HepG2 (cell line): Measurements from ENCODE around the gene TCFL5. TPM values are rescaled to one million over a fixed set of nuclear protein-coding genes. Genes with fewer than 3 reads are reported as not detected.

Source experiments
- ATAC-seq: fragments of 200-7000 bp; cut with Tn5 transposase; 3 replicates; pipeline ENCODE4 v1.9.1; 2020; ENCODE audit warnings: mild to moderate bottlenecking, moderate library complexity
- BruUV-seq: library from RNA; stranded (reverse); fragments of 400-500 nt; replicated peaks from 2 replicates; lab custom pipeline; 2021; lab: Mats Ljungman, UMichigan
- CTCF ChIA-PET: fragments of 300-600 bp; formaldehyde crosslinking; extraction: SDS; loops from one replicate; lab custom pipeline; 2021; ENCODE audit warnings: low total read pairs, inconsistent platforms, low intra/inter-chr PET ratio; lab: Yijun Ruan, JAX
- POLR2A ChIA-PET: fragments of 350-600 bp; sonication (Branson Sonifier 250); formaldehyde crosslinking; loops from one replicate; lab custom pipeline; 2020; ENCODE audit warnings: antibody characterized with exemption, inconsistent platforms; lab: Yijun Ruan, JAX
- DNase-seq: peaks from one replicate; pipeline ENCODE4 v3.0.0-alpha.2; 2015; ENCODE audit warnings: low spot score
- FAIRE-seq: peaks from 3 replicates; lab custom pipeline; 2011; peaks lifted over from hg19 to GRCh38; lab: Jason Lieb, UNC
- H2AFZ ChIP-seq: one replicate; pipeline ENCODE4 v1.6.1; 2011; ENCODE audit warnings: low read length, inconsistent platforms
- H3K27ac ChIP-seq: fragments of 300-600 bp; 3 replicates; pipeline ENCODE4 v1.8.0; 2011; ENCODE audit warnings: mixed run types, mild to moderate bottlenecking, mixed read lengths, low read length, inconsistent platforms; ENCODE audit not compliant: insufficient read depth; ENCODE audit errors: extremely low read length
- H3K27me3 ChIP-seq, 2 experiments: fragments of 200-600 bp in 1 of 2; 2 replicates in 1 of 2; 3 replicates in 1 of 2; pipeline versions ENCODE4 v1.6.0 to v1.8.0; 2011; ENCODE audit warnings: low read length in 2 of 2, mild to moderate bottlenecking in 2 of 2, moderate library complexity in 2 of 2, inconsistent platforms in 1 of 2; ENCODE audit not compliant: insufficient read depth in 2 of 2, control insufficient read depth in 1 of 2
- H3K36me3 ChIP-seq, 2 experiments: fragments of 200-600 bp in 1 of 2; replicated peaks in 1 of 2; 2 replicates in 1 of 2; 3 replicates in 1 of 2; pipeline versions ENCODE4 v1.5.1 to v1.8.0; 2011; ENCODE audit warnings: low read length in 2 of 2, inconsistent platforms in 1 of 2; ENCODE audit not compliant: insufficient read depth in 2 of 2, control insufficient read depth in 1 of 2
- H3K4me1 ChIP-seq: 2 replicates; pipeline ENCODE4 v1.5.1; 2012; ENCODE audit warnings: low read length, inconsistent platforms; ENCODE audit not compliant: insufficient read depth
- H3K4me2 ChIP-seq: 2 replicates; pipeline ENCODE4 v1.6.0; 2011; ENCODE audit warnings: low read depth, low read length, inconsistent platforms
- H3K4me3 ChIP-seq, 3 experiments: fragments of 200-600 bp in 1 of 3; sonication (generic), shearing (Covaris generic) in 1 of 3; replicated peaks in 1 of 3; 2 replicates each; pipeline ENCODE4 v1.5.1; 2011 to 2016; ENCODE audit warnings: low read length in 3 of 3, inconsistent platforms in 2 of 3, low read depth in 2 of 3, mild to moderate bottlenecking in 2 of 3, control low read depth in 1 of 3, mixed read lengths in 1 of 3; ENCODE audit not compliant: insufficient read depth in 1 of 3
- H3K79me2 ChIP-seq: one replicate; pipeline ENCODE4 v1.6.1; 2011; ENCODE audit warnings: low read length, inconsistent platforms; ENCODE audit not compliant: insufficient read depth
- H3K9ac ChIP-seq: 2 replicates; pipeline ENCODE4 v1.6.0; 2011; ENCODE audit warnings: mild to moderate bottlenecking, low read depth, low read length, inconsistent platforms; ENCODE audit not compliant: insufficient read depth
- H3K9me3 ChIP-seq: 2 replicates; pipeline ENCODE4 v1.5.1; 2012; ENCODE audit warnings: mild to moderate bottlenecking, low read length
- H4K20me1 ChIP-seq: 2 replicates; pipeline ENCODE4 v1.6.0; 2011; ENCODE audit warnings: inconsistent platforms, mild to moderate bottlenecking, low read length, moderate library complexity; ENCODE audit not compliant: insufficient read depth
- ASH2L ChIP-seq: fragments of 300-600, 200-600 bp; sonication (generic); IDR thresholded peaks from 2 replicates; pipeline ENCODE4 v1.7.0; 2017; ENCODE audit warnings: low read depth, mild to moderate bottlenecking, moderate library complexity, mixed read lengths, low read length; ENCODE audit not compliant: insufficient read length
- ATF7-NPFF ChIP-seq: sonication (generic); formaldehyde crosslinking; IDR thresholded peaks from 2 replicates; pipeline ENCODE4 v1.8.1; 2023; ENCODE audit warnings: mild to moderate bottlenecking, low read depth, missing genetic modification reagents, moderate library complexity
- CAMTA2 ChIP-seq: sonication (generic); formaldehyde crosslinking; IDR thresholded peaks from 2 replicates; pipeline ENCODE4 v1.4.0; 2020; ENCODE audit warnings: mild to moderate bottlenecking, missing genetic modification reagents, borderline replicate concordance
- CHCHD3 ChIP-seq: sonication (generic); formaldehyde crosslinking; IDR thresholded peaks from 2 replicates; pipeline ENCODE4 v1.8.0; 2022; ENCODE audit warnings: mild to moderate bottlenecking, missing genetic modification reagents, moderate library complexity
- HNRNPL ChIP-seq: fragments of 200-400 bp; formaldehyde crosslinking; IDR thresholded peaks from 2 replicates; pipeline ENCODE4 v1.6.1; 2017; ENCODE audit warnings: mild to moderate bottlenecking, low read depth, low read length
- JUN ChIP-seq: sonication (generic); formaldehyde crosslinking; IDR thresholded peaks from 2 replicates; pipeline ENCODE4 v1.4.0; 2020; ENCODE audit warnings: mild to moderate bottlenecking, missing genetic modification reagents
- MTF2 ChIP-seq: sonication (generic); formaldehyde crosslinking; IDR thresholded peaks from 2 replicates; pipeline ENCODE4 v1.5.0; 2020; ENCODE audit warnings: missing genetic modification reagents, borderline replicate concordance
- NAIF1 ChIP-seq: sonication (generic); formaldehyde crosslinking; IDR thresholded peaks from 2 replicates; pipeline ENCODE4 v1.5.0; 2020; ENCODE audit warnings: mild to moderate bottlenecking, missing genetic modification reagents, borderline replicate concordance
- RFXAP ChIP-seq: sonication (generic); formaldehyde crosslinking; IDR thresholded peaks from 2 replicates; pipeline ENCODE4 v1.4.0; 2020; ENCODE audit warnings: missing genetic modification reagents, borderline replicate concordance
- SMAD9 ChIP-seq: sonication (generic); formaldehyde crosslinking; IDR thresholded peaks from 2 replicates; pipeline ENCODE4 v1.5.1; 2020; ENCODE audit warnings: mild to moderate bottlenecking, missing genetic modification reagents
- SSRP1 ChIP-seq: IDR thresholded peaks from 2 replicates; pipeline ENCODE4 v1.6.1; 2016; ENCODE audit warnings: control low read depth
- TARDBP ChIP-seq: sonication (generic); formaldehyde crosslinking; IDR thresholded peaks from 2 replicates; pipeline ENCODE4 v1.8.0; 2022; ENCODE audit warnings: mild to moderate bottlenecking, missing genetic modification reagents
- ZC3H13 ChIP-seq: sonication (generic); formaldehyde crosslinking; IDR thresholded peaks from 2 replicates; pipeline ENCODE4 v1.8.1; 2023; ENCODE audit warnings: mild to moderate bottlenecking, missing genetic modification reagents, moderate library complexity
- ZNF225 ChIP-seq: sonication (generic); formaldehyde crosslinking; IDR thresholded peaks from 2 replicates; pipeline ENCODE4 v1.4.0; 2020; ENCODE audit warnings: mild to moderate bottlenecking, missing genetic modification reagents
- ZNF230 ChIP-seq: sonication (generic); formaldehyde crosslinking; IDR thresholded peaks from 2 replicates; pipeline ENCODE4 v1.4.0; 2020; ENCODE audit warnings: mild to moderate bottlenecking, missing genetic modification reagents
- ZNF30 ChIP-seq: sonication (generic); formaldehyde crosslinking; IDR thresholded peaks from 2 replicates; pipeline ENCODE4 v1.5.0; 2020; ENCODE audit warnings: mild to moderate bottlenecking, missing genetic modification reagents
- ZNF33B ChIP-seq: sonication (generic); formaldehyde crosslinking; IDR thresholded peaks from 2 replicates; pipeline ENCODE4 v1.5.1; 2020; ENCODE audit warnings: mild to moderate bottlenecking, missing genetic modification reagents
- ZNF446 ChIP-seq: sonication (generic); formaldehyde crosslinking; IDR thresholded peaks from 2 replicates; pipeline ENCODE4 v1.5.0; 2020; ENCODE audit warnings: mild to moderate bottlenecking, missing genetic modification reagents
- ZNF563 ChIP-seq: sonication (generic); formaldehyde crosslinking; IDR thresholded peaks from 2 replicates; pipeline ENCODE4 v1.8.0; 2022; ENCODE audit warnings: mild to moderate bottlenecking, moderate library complexity, missing genetic modification reagents
- ZNF850 ChIP-seq: sonication (generic); formaldehyde crosslinking; conservative IDR thresholded peaks from 2 replicates; pipeline ENCODE4 v1.9.0; 2021; ENCODE audit warnings: mild to moderate bottlenecking, missing genetic modification reagents
- ZSCAN22 ChIP-seq: sonication (generic); formaldehyde crosslinking; IDR thresholded peaks from 2 replicates; pipeline ENCODE4 v1.4.0; 2020; ENCODE audit warnings: mild to moderate bottlenecking, missing genetic modification reagents
- WGBS: methylation state at CpG from one replicate; pipeline ENCODE4 v1.1.6; 2017; ENCODE audit warnings: low lambda C conversion rate; 5-methylcytosine and 5-hydroxymethylcytosine counted together
- in situ Hi-C: cut with HindIII; loops from 2 replicates; pipeline ENCODE4 v1.10.0; 2017; ENCODE audit warnings: low pct_unique_long_range_greater_than_20kb; ENCODE audit not compliant: extremely low pct_ligation_motif_present
- intact Hi-C: fragments of 100-400 bp; cut with micrococcal nuclease; formaldehyde crosslinking; loops from one replicate; pipeline ENCODE4 v1.10.0; 2022; ENCODE audit not compliant: unreplicated experiment
- polyA plus RNA-seq, 8 experiments: library from polyadenylated mRNA; depleted of rRNA in 3 of 8; stranded (reverse) in 7 of 8; unstranded in 1 of 8; fragments of >200 nt; fragmentation: Illumina TruSeq in 4 of 8; extraction: Trizol in 4 of 8; gene quantifications; 2 replicates each; pipeline versions ENCODE4 v1.2.1 to v1.2.3, GENCODE V29; 2011 to 2016; ENCODE audit warnings: low read depth in 4 of 8, missing spikeins in 1 of 8, mixed read lengths in 1 of 8; ENCODE audit not compliant: insufficient read depth in 1 of 8
- total RNA-seq, 5 experiments: library from RNA; depleted of rRNA; stranded (reverse); fragments of >200 nt; fragmentation: Illumina TruSeq; extraction: Trizol; gene quantifications; 2 replicates each; pipeline ENCODE4 v1.2.3, GENCODE V29; 2016; ENCODE audit warnings: low read depth in 1 of 5
- TF ChIP-seq, protein P1 (sequence below): sonication (generic); formaldehyde crosslinking; IDR thresholded peaks from 2 replicates; pipeline ENCODE4 v1.4.0; 2020; ENCODE audit warnings: mild to moderate bottlenecking, missing genetic modification reagents
- TF ChIP-seq, protein P2 (sequence below): sonication (generic); formaldehyde crosslinking; IDR thresholded peaks from 2 replicates; pipeline ENCODE4 v1.8.0; 2023; ENCODE audit warnings: mild to moderate bottlenecking, missing genetic modification reagents

TCFL5 gene
- total and polyA plus RNA-seq, 2 of the 13 experiments (the other 11 are each of a cell fraction or from before 2014, with no cell fraction given), result 14.8 to 20.0 TPM

DNA sequence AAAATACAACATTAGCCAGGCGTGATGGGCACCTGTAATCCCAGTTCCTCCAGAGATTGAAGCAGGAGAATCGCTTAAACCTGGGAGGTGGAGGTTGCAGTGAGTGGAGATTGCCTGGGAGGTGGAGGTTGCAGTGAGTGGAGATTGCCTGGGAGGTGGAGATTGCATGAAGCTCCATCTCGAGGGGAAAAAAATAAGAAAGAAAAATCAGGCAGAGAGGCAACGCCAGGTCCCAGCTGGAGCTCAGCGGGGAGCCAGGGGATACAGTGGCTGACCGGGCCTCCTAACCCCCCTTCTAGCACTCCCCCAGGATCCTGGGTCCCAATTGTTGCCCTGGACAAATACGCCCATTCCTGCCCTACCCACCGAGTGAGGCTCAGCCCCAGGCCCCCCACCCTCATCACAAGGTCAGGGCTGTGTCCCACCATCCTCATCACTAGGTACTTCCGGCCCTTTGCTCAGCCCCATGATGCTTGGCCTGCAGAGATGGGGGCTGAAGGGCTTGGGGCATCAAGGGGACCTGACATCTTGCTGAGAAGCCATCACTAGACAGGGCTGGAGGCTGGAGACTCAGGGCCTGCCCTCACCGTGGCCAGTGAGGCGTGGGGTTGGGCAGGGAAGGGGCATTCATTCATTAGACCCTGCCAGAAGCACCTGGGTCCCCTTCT lies 55.1 kb downstream of the TCFL5 start:
- BruUV-seq, result TSS peak; percentile 60
- no peaks in the 10 kb centered on the region for H3K9me3 ChIP-seq
- intact Hi-C loops, result loop anchor here (1.0 to 5.0 kb wide), 4 partner anchors 12 to 184 kb away; no protein-coding TSS in a partner anchor
- peak overlapping the region; percentile 89 for H3K4me2 ChIP-seq
- no peak for ATAC-seq
- H3K4me3 ChIP-seq, result peak overlapping the region; percentile 82 to 100 (median 96)
- H3K9ac ChIP-seq, result peak overlapping the region; percentile 88
- ChIA-PET POLR2A (interaction anchor here (1.1 to 6.6 kb wide), 8 partner anchors 9 to 183 kb away, joined by 3 to 110 read pairs (median 10); partner anchors contain the start of genes COL9A3 and MRGBP), CTCF (interaction anchor here (1.5 kb wide), 1 partner anchor 15 kb away, joined by 5 read pairs; no protein-coding TSS in a partner anchor)
- H3K79me2 ChIP-seq, result peaks cover 24% of the 10 kb centered on the region
- FAIRE-seq, result no peak
- H3K27me3 ChIP-seq, result no peaks in the 10 kb centered on the region
- 51% methylated on average over 11 of the region's 11 CpGs for WGBS
- H2AFZ ChIP-seq, result no peak overlapping the region
- H4K20me1 ChIP-seq, result peaks cover 15% of the 10 kb centered on the region; the same call in 1 of the 2 replicates
- no peak for DNase-seq
- H3K27ac ChIP-seq, result peak overlapping the region; percentile 89
- peaks cover 48% of the 10 kb centered on the region for H3K4me1 ChIP-seq
- in situ Hi-C loops, result no loop called here
- H3K36me3 ChIP-seq, result peaks cover 36 to 47% of the 10 kb centered on the region in 2 experiments
- TF ChIP-seq CHCHD3 (CRISPR knock-in tag) (0 out of 2 replicates have a peak, but pooled peaks have one; percentile 73), ZNF225 (CRISPR knock-in tag) (peak; percentile 41; the same call in 1 of the 2 replicates), JUN (peak; percentile 10; the same call in 1 of the 2 replicates), ZNF33B (CRISPR knock-in tag) (peak; percentile 10; the same call in 1 of the 2 replicates), ZNF850 (CRISPR knock-in tag) (0 out of 2 replicates have a peak, but pooled peaks have one; percentile 67), RFXAP (no peak), ZNF30 (CRISPR knock-in tag) (peak; percentile 72; the same call in 1 of the 2 replicates), SSRP1 (CRISPR knock-in tag) (0 out of 2 replicates have a peak, but pooled peaks have one; percentile 11), ZSCAN22 (no peak), TARDBP (CRISPR knock-in tag) (no peak), HNRNPL (no peak), CAMTA2 (no peak), NAIF1 (CRISPR knock-in tag) (no peak), ATF7-NPFF (CRISPR knock-in tag) (0 out of 2 replicates have a peak, but pooled peaks have one; percentile 29), ZC3H13 (CRISPR knock-in tag) (peak; percentile 84), SMAD9 (CRISPR knock-in tag) (no peak), MTF2 (CRISPR knock-in tag) (0 out of 2 replicates have a peak, but pooled peaks have one; percentile 86), ASH2L (no peak), ZNF230 (CRISPR knock-in tag) (0 out of 2 replicates have a peak, but pooled peaks have one; percentile 5), ZNF446 (CRISPR knock-in tag) (peak; percentile 26; the same call in 1 of the 2 replicates), ZNF563 (CRISPR knock-in tag) (peak; percentile 5; the same call in 1 of the 2 replicates)
- TF ChIP-seq, protein P1, sequence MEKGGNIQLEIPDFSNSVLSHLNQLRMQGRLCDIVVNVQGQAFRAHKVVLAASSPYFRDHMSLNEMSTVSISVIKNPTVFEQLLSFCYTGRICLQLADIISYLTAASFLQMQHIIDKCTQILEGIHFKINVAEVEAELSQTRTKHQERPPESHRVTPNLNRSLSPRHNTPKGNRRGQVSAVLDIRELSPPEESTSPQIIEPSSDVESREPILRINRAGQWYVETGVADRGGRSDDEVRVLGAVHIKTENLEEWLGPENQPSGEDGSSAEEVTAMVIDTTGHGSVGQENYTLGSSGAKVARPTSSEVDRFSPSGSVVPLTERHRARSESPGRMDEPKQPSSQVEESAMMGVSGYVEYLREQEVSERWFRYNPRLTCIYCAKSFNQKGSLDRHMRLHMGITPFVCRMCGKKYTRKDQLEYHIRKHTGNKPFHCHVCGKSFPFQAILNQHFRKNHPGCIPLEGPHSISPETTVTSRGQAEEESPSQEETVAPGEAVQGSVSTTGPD (CRISPR knock-in tag), result 0 out of 2 replicates have a peak, but pooled peaks have one; percentile 17
- TF ChIP-seq, protein P2, sequence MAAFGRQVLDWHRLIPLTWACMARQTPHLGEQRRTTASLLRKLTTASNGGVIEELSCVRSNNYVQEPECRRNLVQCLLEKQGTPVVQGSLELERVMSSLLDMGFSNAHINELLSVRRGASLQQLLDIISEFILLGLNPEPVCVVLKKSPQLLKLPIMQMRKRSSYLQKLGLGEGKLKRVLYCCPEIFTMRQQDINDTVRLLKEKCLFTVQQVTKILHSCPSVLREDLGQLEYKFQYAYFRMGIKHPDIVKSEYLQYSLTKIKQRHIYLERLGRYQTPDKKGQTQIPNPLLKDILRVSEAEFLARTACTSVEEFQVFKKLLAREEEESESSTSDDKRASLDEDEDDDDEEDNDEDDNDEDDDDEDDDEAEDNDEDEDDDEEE (CRISPR knock-in tag), result peak; percentile 78
